Activated CD4-positive, alpha-beta memory T cell treated with anti-CD3 and anti-CD28 coated beads for 36 hours (primary cell): ENCODE results near the gene MGAT4C. TPM values are rescaled to one million over a fixed set of nuclear protein-coding genes. Genes with fewer than 3 reads are reported as not detected.

Experiments
- CTCF ChIA-PET: fragments of 350-600 bp; sonication (Branson Sonifier 250); formaldehyde crosslinking; loops from one replicate; lab custom pipeline; 2021; ENCODE audit warnings: antibody characterized with exemption, inconsistent platforms; lab: Charles Lee
- POLR2A ChIA-PET: fragments of 350-600 bp; sonication (Branson Sonifier 250); formaldehyde crosslinking; loops from one replicate; lab custom pipeline; 2021; ENCODE audit warnings: antibody characterized with exemption; lab: Charles Lee
- DNase-seq: peaks from one replicate; pipeline ENCODE4 v3.0.0-alpha.2; 2020
- H3K27ac Mint-ChIP-seq: one replicate; pipeline ENCODE4 v1.8.0; 2021; ENCODE audit warnings: mixed read lengths
- H3K27me3 Mint-ChIP-seq: one replicate; pipeline ENCODE4 v1.8.0; 2021; ENCODE audit warnings: mixed read lengths
- H3K36me3 Mint-ChIP-seq: one replicate; pipeline ENCODE4 v1.8.0; 2021; ENCODE audit warnings: mixed read lengths
- H3K4me1 Mint-ChIP-seq: one replicate; pipeline ENCODE4 v1.8.0; 2021; ENCODE audit warnings: low read depth, mixed read lengths
- H3K4me3 Mint-ChIP-seq: one replicate; pipeline ENCODE4 v1.8.0; 2021; ENCODE audit warnings: mild to moderate bottlenecking, mixed read lengths
- H3K9me3 Mint-ChIP-seq: one replicate; pipeline ENCODE4 v1.8.0; 2021; ENCODE audit warnings: mixed read lengths
- intact Hi-C: fragments of 100-400 bp; cut with micrococcal nuclease; formaldehyde crosslinking; loops from one replicate; pipeline ENCODE4 v1.15.1; 2023
- total RNA-seq, 2 experiments: library from RNA; stranded (reverse); gene quantifications; one replicate each; pipeline ENCODE4 v1.2.3, GENCODE V29; 2021

Gene MGAT4C
- total RNA-seq, 2 experiments from 2014 or later: not detected

DNA sequence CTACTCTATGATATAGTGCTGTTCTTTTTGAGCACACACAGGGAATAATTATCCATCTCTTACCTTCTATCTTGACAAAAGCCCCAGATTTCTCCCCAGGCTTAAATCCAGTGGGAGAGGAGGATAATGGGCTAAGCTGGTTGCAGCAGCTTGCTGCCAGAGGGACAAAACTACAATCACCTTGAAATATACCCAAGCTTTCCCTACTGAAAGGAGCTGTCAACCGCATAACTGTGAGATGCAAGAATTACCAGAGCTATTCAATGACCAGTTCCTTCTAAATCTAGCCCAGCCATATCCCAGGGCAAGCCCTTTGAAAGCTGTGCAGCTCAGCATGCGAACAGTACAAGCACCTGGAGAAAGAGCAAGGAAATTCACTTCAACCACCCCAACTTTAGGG lies 943 bp upstream of the MGAT4C start:
- POLR2A ChIA-PET: no interaction called here
- intact Hi-C loops: no loop called here

GRCh38 chr12:86254399-86255107 lies 1.6 kb downstream of the MGAT4C start:
- no peaks in the 10 kb centered on the region for H3K27me3 Mint-ChIP-seq
- POLR2A ChIA-PET: no interaction called here
- intact Hi-C loops: no loop called here
- CTCF ChIA-PET: no interaction called here
- no peak for DNase-seq
- H3K36me3 Mint-ChIP-seq: no peaks in the 10 kb centered on the region
- no peak overlapping the region for H3K4me3 Mint-ChIP-seq
- H3K27ac Mint-ChIP-seq: no peak overlapping the region
- no peaks in the 10 kb centered on the region for H3K4me1 Mint-ChIP-seq
- no peaks in the 10 kb centered on the region for H3K9me3 Mint-ChIP-seq

More for the DNA sequence above, 943 bp upstream of the MGAT4C start:
- CTCF ChIA-PET: no interaction called here
- DNase-seq: no peak
- Mint-ChIP-seq H3K4me1 (no peaks in the 10 kb centered on the region), H3K27ac (no peak overlapping the region), H3K4me3 (no peak overlapping the region), H3K9me3 (peaks cover 3% of the 10 kb centered on the region), H3K36me3 (no peaks in the 10 kb centered on the region), H3K27me3 (no peaks in the 10 kb centered on the region)

GRCh38 chr12:86249851-86250250 lies 6.3 kb downstream of the MGAT4C start:
- H3K36me3 Mint-ChIP-seq: no peaks in the 10 kb centered on the region
- H3K27me3 Mint-ChIP-seq: no peaks in the 10 kb centered on the region
- ChIA-PET CTCF (no interaction called here), POLR2A (no interaction called here)
- no peak overlapping the region for H3K27ac Mint-ChIP-seq
- no peaks in the 10 kb centered on the region for H3K4me1 Mint-ChIP-seq
- intact Hi-C loops: no loop called here
- H3K9me3 Mint-ChIP-seq: peaks cover 3% of the 10 kb centered on the region
- no peak for DNase-seq
- no peak overlapping the region for H3K4me3 Mint-ChIP-seq

- intact Hi-C loops: no loop called here
- H3K36me3 Mint-ChIP-seq: no peaks in the 10 kb centered on the region
- ChIA-PET POLR2A (no interaction called here), CTCF (no interaction called here)
- DNase-seq: no peak
- no peaks in the 10 kb centered on the region for H3K27me3 Mint-ChIP-seq
- peaks cover 3% of the 10 kb centered on the region for H3K9me3 Mint-ChIP-seq
- H3K4me3 Mint-ChIP-seq: no peak overlapping the region
- no peak overlapping the region for H3K27ac Mint-ChIP-seq
- no peaks in the 10 kb centered on the region for H3K4me1 Mint-ChIP-seq
Measured at GRCh38 chr12:86249276-86249675, 6.9 kb downstream of the MGAT4C start.

DNA sequence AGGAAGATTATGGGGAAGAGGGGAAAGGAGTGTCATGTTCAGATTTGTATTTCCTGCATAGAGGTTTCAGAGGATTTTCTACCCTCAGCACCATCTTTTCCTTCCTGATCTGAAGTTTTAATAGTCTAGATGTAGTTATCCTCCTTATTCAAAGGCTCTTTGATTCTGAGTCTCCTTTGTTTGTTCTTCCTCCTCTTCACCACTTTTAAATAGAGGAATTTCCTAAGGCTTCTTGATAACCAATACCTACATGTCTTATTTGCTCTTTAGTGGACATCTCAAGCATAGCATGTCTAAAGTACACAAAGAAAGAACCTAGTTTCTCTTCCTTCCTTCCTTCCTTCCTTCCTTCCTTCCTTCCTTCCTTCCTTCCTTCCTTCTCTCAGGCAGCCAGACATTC lies 8.3 kb downstream of the MGAT4C start:
- POLR2A ChIA-PET: no interaction called here
- Mint-ChIP-seq H3K36me3 (no peaks in the 10 kb centered on the region), H3K4me1 (no peaks in the 10 kb centered on the region), H3K27me3 (no peaks in the 10 kb centered on the region), H3K4me3 (no peak overlapping the region), H3K9me3 (peaks cover 3% of the 10 kb centered on the region), H3K27ac (no peak overlapping the region)
- intact Hi-C loops: no loop called here
- DNase-seq: no peak
- CTCF ChIA-PET: no interaction called here

DNA sequence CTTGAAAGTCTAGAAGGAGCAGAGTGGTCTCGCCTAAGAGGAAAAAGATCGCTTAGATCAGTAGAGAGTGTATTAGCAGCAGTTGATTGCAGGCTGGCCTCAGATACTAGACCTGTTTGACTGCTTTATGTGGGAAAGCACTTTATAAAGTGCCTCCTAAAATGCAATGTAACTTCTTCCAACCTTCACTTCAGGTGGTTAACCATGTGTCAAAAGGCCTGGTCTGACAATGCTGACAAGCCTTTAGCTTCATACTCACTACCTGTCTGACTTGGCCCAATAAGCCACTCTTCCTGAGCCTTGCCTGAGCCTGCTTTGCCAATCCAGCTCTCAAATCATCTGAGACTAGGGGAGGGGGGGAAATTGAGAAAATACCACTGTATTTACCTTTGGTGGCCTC lies 14.6 kb downstream of the MGAT4C start:
- POLR2A ChIA-PET: no interaction called here
- CTCF ChIA-PET: no interaction called here
- Mint-ChIP-seq H3K36me3 (no peaks in the 10 kb centered on the region), H3K9me3 (no peaks in the 10 kb centered on the region), H3K27ac (no peak overlapping the region), H3K4me3 (no peak overlapping the region), H3K4me1 (no peaks in the 10 kb centered on the region), H3K27me3 (no peaks in the 10 kb centered on the region)
- intact Hi-C loops: no loop called here
- DNase-seq: no peak

- H3K36me3 Mint-ChIP-seq: no peaks in the 10 kb centered on the region
- no peak for DNase-seq
- no peak overlapping the region for H3K27ac Mint-ChIP-seq
- no peak overlapping the region for H3K4me3 Mint-ChIP-seq
- intact Hi-C loops: no loop called here
- H3K9me3 Mint-ChIP-seq: peaks cover 3% of the 10 kb centered on the region
- no peaks in the 10 kb centered on the region for H3K4me1 Mint-ChIP-seq
- H3K27me3 Mint-ChIP-seq: no peaks in the 10 kb centered on the region
- POLR2A ChIA-PET: no interaction called here
- CTCF ChIA-PET: no interaction called here
Measured at GRCh38 chr12:86234316-86234855, 21.8 kb downstream of the MGAT4C start.

DNA sequence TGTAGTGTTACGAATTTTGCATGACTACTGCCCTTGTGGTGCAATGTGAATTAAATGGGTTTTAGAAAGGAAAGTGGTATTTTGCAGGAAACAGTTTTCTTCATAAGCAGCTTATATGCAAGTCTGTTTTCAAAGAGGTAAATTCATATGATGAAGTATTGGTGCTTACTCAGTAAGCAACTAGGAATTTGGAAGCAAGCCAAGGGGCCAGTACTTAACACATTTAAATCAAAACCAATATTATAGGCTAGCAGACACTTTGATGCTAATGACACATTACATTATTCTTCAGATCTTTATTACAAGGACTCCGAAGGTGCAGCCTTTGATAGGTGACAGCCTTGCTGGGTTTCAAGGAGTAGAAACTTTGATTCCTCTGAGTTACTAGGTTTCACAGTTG lies 23.1 kb downstream of the MGAT4C start:
- POLR2A ChIA-PET: no interaction called here
- H3K27me3 Mint-ChIP-seq: no peaks in the 10 kb centered on the region
- intact Hi-C loops: no loop called here

DNA sequence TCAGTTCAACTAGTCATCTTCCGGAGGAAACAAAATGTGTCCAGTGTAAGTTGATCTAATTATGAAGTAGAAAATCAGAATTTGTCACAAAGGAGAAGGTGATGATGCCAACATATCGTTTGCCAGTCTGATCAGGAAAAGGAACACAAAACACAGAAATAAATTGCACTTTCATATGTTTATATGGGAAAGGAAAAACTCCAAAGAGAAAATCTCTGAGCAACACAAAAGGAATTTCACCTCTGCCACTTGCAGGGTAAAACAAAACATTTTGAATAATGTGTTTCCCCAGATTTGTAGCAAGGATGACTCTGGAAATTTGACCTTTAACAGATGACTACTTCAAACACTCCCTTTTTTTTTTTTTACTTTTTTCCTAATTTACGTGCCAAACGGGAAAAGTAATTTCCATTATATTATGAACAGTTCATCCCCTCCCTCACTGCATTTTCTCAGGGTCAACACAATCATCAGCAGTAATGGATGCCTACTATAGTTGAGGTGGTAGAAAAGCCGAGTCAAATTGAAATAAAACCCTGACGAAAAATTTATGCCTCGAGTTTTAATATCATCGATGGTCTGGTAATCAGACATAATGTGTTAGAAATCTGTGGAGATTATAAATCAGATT lies 25.6 kb downstream of the MGAT4C start:
- ChIA-PET POLR2A (no interaction called here), CTCF (no interaction called here)
- intact Hi-C loops: no loop called here
- Mint-ChIP-seq H3K4me1 (no peaks in the 10 kb centered on the region), H3K27me3 (no peaks in the 10 kb centered on the region), H3K36me3 (no peaks in the 10 kb centered on the region), H3K27ac (no peak overlapping the region), H3K9me3 (peaks cover 14% of the 10 kb centered on the region), H3K4me3 (no peak overlapping the region)
- DNase-seq: no peak

More for the DNA sequence above, 23.1 kb downstream of the MGAT4C start:
- no peak overlapping the region for H3K4me3 Mint-ChIP-seq
- DNase-seq: no peak
- H3K4me1 Mint-ChIP-seq: no peaks in the 10 kb centered on the region
- CTCF ChIA-PET: no interaction called here
- no peak overlapping the region for H3K27ac Mint-ChIP-seq
- no peaks in the 10 kb centered on the region for H3K36me3 Mint-ChIP-seq
- peaks cover 3% of the 10 kb centered on the region for H3K9me3 Mint-ChIP-seq

GRCh38 chr12:86229772-86230171 lies 26.4 kb downstream of the MGAT4C start:
- intact Hi-C loops: no loop called here
- CTCF ChIA-PET: no interaction called here
- no peak for DNase-seq
- Mint-ChIP-seq H3K9me3 (peaks cover 16% of the 10 kb centered on the region), H3K27ac (no peak overlapping the region), H3K36me3 (no peaks in the 10 kb centered on the region), H3K4me3 (no peak overlapping the region), H3K4me1 (no peaks in the 10 kb centered on the region), H3K27me3 (no peaks in the 10 kb centered on the region)
- POLR2A ChIA-PET: no interaction called here

- no peak for DNase-seq
- no peak overlapping the region for H3K4me3 Mint-ChIP-seq
- POLR2A ChIA-PET: no interaction called here
- H3K4me1 Mint-ChIP-seq: no peaks in the 10 kb centered on the region
- intact Hi-C loops: no loop called here
- CTCF ChIA-PET: no interaction called here
- no peaks in the 10 kb centered on the region for H3K36me3 Mint-ChIP-seq
- H3K9me3 Mint-ChIP-seq: peaks cover 16% of the 10 kb centered on the region
- H3K27me3 Mint-ChIP-seq: no peaks in the 10 kb centered on the region
- no peak overlapping the region for H3K27ac Mint-ChIP-seq
Measured at GRCh38 chr12:86228656-86229055, 27.5 kb downstream of the MGAT4C start.

GRCh38 chr12:86226481-86226880 lies 29.7 kb downstream of the MGAT4C start:
- DNase-seq: no peak
- Mint-ChIP-seq H3K9me3 (peaks cover 16% of the 10 kb centered on the region), H3K27me3 (no peaks in the 10 kb centered on the region), H3K27ac (no peak overlapping the region), H3K4me1 (no peaks in the 10 kb centered on the region), H3K4me3 (no peak overlapping the region), H3K36me3 (no peaks in the 10 kb centered on the region)
- intact Hi-C loops: no loop called here
- ChIA-PET CTCF (no interaction called here), POLR2A (no interaction called here)

DNA sequence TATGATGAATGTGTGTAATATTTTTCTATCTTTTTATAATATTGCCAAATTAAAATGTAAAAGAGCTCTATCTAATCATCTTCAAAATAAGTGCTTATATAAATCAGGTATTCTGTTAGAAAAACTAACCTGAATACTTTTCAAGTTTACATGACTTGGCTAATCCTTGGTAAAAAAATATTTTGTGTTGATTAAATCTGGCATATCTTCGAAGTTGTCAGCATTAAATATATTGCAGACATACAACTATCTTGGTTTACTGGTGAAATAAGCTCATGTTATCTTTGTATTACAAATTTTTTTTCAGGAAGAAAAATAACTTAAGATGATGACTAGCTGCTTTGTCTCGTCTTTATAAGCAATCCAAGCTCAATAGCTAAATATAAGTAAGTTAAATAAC lies 39.6 kb downstream of the MGAT4C start:
- intact Hi-C loops: no loop called here
- ChIA-PET CTCF (no interaction called here), POLR2A (no interaction called here)
- H3K27me3 Mint-ChIP-seq: no peaks in the 10 kb centered on the region
- H3K4me1 Mint-ChIP-seq: no peaks in the 10 kb centered on the region
- no peak for DNase-seq
- H3K36me3 Mint-ChIP-seq: no peaks in the 10 kb centered on the region
- peaks cover 6% of the 10 kb centered on the region for H3K9me3 Mint-ChIP-seq
- H3K27ac Mint-ChIP-seq: no peak overlapping the region
- no peak overlapping the region for H3K4me3 Mint-ChIP-seq
